Psoas muscle (tissue), 8 donors: Measurements from ENCODE around the gene IKZF1. TPM values are rescaled to one million over a fixed set of nuclear protein-coding genes. Genes with fewer than 3 reads are reported as not detected.

Source experiments
- ATAC-seq, 4 donors: fragments of 200-7000 bp; cut with Tn5 transposase; one replicate each; pipeline ENCODE4 v1.9.1; 2020; ENCODE audit warnings: moderate library complexity in 3 of 4, mild to moderate bottlenecking in 2 of 4
- DNase-seq, 2 donors: peaks; one replicate each; pipeline ENCODE4 v3.0.0-alpha.2; 2020
- H3K27ac ChIP-seq: fragments of 200-600 bp; one replicate; pipeline ENCODE4 v1.8.0; 2022
- H3K27me3 ChIP-seq, 3 donors: fragments of 200-600 bp in 1 of 3; one replicate each; pipeline versions ENCODE4 v1.6.1 to v1.8.0; 2013 to 2022; ENCODE audit warnings: low read length in 2 of 3, mild to moderate bottlenecking in 2 of 3, moderate library complexity in 1 of 3; ENCODE audit not compliant: insufficient read depth in 3 of 3
- H3K36me3 ChIP-seq, 2 donors: fragments of 200-600 bp in 1 of 2; one replicate each; pipeline versions ENCODE4 v1.6.1 to v1.8.0; 2013 to 2022; ENCODE audit warnings: low read depth in 1 of 2, mild to moderate bottlenecking in 1 of 2, moderate library complexity in 1 of 2; ENCODE audit not compliant: insufficient read depth in 1 of 2
- H3K4me1 ChIP-seq: fragments of 200-600 bp; one replicate; pipeline ENCODE4 v1.8.0; 2022
- H3K4me3 ChIP-seq: fragments of 200-600 bp; one replicate; pipeline ENCODE4 v1.8.0; 2022; ENCODE audit warnings: mild to moderate bottlenecking
- H3K9me3 ChIP-seq: fragments of 200-600 bp; one replicate; pipeline ENCODE4 v1.8.0; 2022
- WGBS, 3 donors: extraction: QIAGEN DNeasy Blood & Tissue Kit; methylation state at CpG; one replicate each; pipeline versions ENCODE4 v1.1.6 to v1.1.7; 2013; 5-methylcytosine and 5-hydroxymethylcytosine counted together
- intact Hi-C, 2 donors: fragments of 100-400 bp; cut with DNase I; formaldehyde crosslinking; loops; one replicate each; pipeline versions ENCODE4 v1.11.0 to v1.14.2; 2022
- polyA plus RNA-seq, 3 donors: library from polyadenylated mRNA; stranded (reverse); fragments of 200-250 nt; gene quantifications; one replicate each; pipeline ENCODE4 v1.2.3, GENCODE V29; 2013
- total RNA-seq, 4 donors: library from RNA; stranded (reverse); fragmentation: NEBNext Ultra II Directional in 2 of 4; extraction: Animal tissue kit (Norgen Biotek cat#: 25700) in 2 of 4; gene quantifications; one replicate each; pipeline versions ENCODE4 v1.2.1 to v1.2.4, GENCODE V29; 2021 to 2023
- TF ChIP-seq, protein P1 (sequence below): fragments of 200-600 bp; IDR thresholded peaks from one replicate; pipeline ENCODE4 v1.8.0; 2022; ENCODE audit warnings: antibody characterized with exemption
- donor health status: healthy with polysubstance abuse.
- donor health status: DM: no; HTN: no; CAD: no; lungs with moderate emphysema.
- donor health status: Bipolar disorder and iron deficiency.
- donor health status: healthy.
- donor health status: DM: yes; HTN: yes; CAD: no.
- donor health status: DM: no; HTN: no; CAD: no.
- donor health status: DM: no; HTN: no; CAD: no.
- donor health status: DM: yes; HTN: yes; CAD: no.

The IKZF1 gene
- total and polyA plus RNA-seq, 7 donors = 0.18 to 2.0 (median 1.1) TPM

DNA sequence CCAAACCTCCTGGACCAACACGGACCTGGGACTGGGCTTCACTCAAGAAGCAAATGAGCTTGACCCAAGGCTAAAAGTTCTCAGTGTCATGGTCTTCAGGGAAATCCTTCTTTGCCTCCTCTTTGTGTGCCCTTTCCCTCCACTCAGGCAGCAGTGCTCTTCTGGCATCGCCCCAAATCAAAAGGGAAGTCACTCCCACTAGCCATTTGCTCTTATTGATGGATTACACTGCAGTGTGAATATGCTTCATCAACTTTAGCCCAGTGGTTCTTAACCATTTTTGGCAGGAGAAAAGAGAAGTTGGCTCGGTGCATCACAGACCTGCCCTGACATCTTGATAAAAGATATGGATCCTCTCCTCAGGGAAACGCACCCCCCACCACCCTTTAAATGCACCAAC, 19.2 kb upstream of the IKZF1 start:
- ATAC-seq (no peak), DNase-seq (no peak)
- 61 to 79% (median 69%) methylated on average over 4 of the region's 4 CpGs for WGBS, 3 donors
- Histone ChIP-seq H3K9me3 (no peaks in the 10 kb centered on the region), H3K4me3 (no peak overlapping the region), H3K36me3 (no peaks in the 10 kb centered on the region), H3K27me3 (no peaks in the 10 kb centered on the region), H3K27ac (no peak overlapping the region), H3K4me1 (no peaks in the 10 kb centered on the region)
- intact Hi-C loops = no loop called here
- TF ChIP-seq, protein P1, sequence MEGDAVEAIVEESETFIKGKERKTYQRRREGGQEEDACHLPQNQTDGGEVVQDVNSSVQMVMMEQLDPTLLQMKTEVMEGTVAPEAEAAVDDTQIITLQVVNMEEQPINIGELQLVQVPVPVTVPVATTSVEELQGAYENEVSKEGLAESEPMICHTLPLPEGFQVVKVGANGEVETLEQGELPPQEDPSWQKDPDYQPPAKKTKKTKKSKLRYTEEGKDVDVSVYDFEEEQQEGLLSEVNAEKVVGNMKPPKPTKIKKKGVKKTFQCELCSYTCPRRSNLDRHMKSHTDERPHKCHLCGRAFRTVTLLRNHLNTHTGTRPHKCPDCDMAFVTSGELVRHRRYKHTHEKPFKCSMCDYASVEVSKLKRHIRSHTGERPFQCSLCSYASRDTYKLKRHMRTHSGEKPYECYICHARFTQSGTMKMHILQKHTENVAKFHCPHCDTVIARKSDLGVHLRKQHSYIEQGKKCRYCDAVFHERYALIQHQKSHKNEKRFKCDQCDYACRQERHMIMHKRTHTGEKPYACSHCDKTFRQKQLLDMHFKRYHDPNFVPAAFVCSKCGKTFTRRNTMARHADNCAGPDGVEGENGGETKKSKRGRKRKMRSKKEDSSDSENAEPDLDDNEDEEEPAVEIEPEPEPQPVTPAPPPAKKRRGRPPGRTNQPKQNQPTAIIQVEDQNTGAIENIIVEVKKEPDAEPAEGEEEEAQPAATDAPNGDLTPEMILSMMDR = no peak

DNA sequence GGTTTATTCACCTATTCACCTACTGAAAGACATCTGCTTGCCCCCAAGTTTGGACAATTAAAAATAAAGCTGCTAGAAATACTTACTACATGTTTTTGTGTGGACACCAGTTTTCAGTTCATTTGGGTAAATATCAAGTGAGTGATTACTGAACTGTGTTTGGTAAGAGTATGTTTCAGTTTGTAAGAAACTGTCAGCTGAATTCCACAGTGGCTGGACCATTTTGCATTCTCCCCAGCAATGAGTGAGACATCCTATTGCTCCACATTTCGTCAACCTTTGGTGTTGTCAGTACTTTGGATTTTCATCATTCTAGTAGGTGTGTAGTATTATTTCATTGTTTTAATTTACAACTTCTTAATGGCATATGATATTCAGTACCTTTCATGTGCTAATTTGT, 17.4 kb upstream of the IKZF1 start:
- H3K9me3 ChIP-seq = no peaks in the 10 kb centered on the region
- TF ChIP-seq, protein P1 = no peak
- DNase-seq (no peak), ATAC-seq (no peak)
- no peaks in the 10 kb centered on the region for H3K36me3 ChIP-seq
- H3K4me1 ChIP-seq = no peaks in the 10 kb centered on the region
- intact Hi-C loops = no loop called here
- no peak overlapping the region for H3K4me3 ChIP-seq
- H3K27me3 ChIP-seq = no peaks in the 10 kb centered on the region
- WGBS, 3 donors = 77 to 93% (median 78%) methylated on average over 1 of the region's 1 CpG
- H3K27ac ChIP-seq = no peak overlapping the region

DNA sequence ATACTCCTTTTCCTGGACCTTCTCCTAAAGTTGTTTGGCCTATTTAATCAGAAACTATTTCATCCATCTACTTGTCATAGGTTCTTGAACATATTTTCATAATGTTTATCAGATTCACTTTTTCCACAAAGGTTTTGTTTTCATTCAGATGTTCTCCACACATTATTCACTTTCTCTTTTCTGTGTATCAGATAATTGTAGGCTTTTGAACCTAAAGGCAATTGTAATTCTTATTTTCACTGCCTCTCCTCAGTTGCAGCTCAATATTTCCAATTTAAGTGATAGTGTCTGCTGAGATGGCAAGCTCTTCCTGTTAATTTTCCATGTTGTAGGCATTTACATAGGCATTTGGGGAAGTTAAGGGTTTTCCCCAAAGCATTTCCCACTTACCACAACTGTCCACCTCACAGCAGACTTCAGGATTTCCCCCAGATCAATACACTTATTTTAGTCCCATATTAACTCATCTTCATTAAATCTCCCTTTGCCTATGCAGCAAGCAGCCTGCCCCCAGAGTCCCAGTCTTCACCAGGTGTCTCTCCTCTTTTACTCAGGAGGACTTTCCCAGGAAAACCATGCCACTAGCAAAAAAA, 12.3 kb upstream of the IKZF1 start:
- intact Hi-C loops = no loop called here
- ATAC-seq (no peak), DNase-seq (no peak)
- Histone ChIP-seq H3K9me3 (no peaks in the 10 kb centered on the region), H3K27me3 (peaks cover 0 to 5% (median 0%) of the 10 kb centered on the region in 3 donors), H3K4me1 (no peaks in the 10 kb centered on the region), H3K4me3 (no peak overlapping the region), H3K27ac (no peak overlapping the region), H3K36me3 (no peaks in the 10 kb centered on the region)
- TF ChIP-seq, protein P1 = no peak

DNA sequence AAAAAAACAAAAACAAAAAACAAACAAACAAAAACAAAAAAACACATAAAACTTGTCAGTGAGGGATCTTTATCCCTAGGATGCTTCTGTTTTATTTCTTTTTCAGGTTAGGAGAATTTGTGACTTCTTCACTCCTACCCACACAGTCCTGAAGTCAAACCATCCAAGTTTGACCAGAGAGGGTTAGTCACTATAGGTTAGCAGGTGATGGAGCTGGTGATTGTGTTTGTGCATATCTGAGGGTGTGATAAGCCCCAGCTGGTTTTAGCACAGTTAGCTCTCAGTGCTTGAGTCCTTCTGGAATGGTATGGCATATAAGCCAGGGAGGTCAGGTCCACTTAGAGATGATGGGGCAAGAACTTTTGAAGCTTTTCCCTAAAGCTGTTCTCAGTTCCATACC, 11.8 kb upstream of the IKZF1 start:
- no peak for ATAC-seq

More for the DNA sequence above, 11.8 kb upstream of the IKZF1 start:
- no peak for DNase-seq
- H3K4me1 ChIP-seq = no peaks in the 10 kb centered on the region
- peaks cover 0 to 5% (median 0%) of the 10 kb centered on the region in 3 donors for H3K27me3 ChIP-seq
- H3K4me3 ChIP-seq = no peak overlapping the region
- no peaks in the 10 kb centered on the region for H3K9me3 ChIP-seq
- no peak overlapping the region for H3K27ac ChIP-seq
- H3K36me3 ChIP-seq = no peaks in the 10 kb centered on the region
- intact Hi-C loops = no loop called here
- TF ChIP-seq, protein P1 = no peak
